Neural progenitor cell (in vitro differentiated cells): Measurements from ENCODE around the gene FAM177B.

Source experiments
- EZH2phosphoT487 ChIP-seq: fragments of 200-600 bp; sonication (generic); IDR thresholded peaks from 2 replicates; pipeline ENCODE4 v1.6.1; 2017; ENCODE audit warnings: antibody characterized with exemption
- TF ChIP-seq, protein P1 (sequence below): fragments of 200-600 bp; sonication (generic); IDR thresholded peaks from 2 replicates; pipeline ENCODE4 v1.5.1; 2017; ENCODE audit warnings: antibody characterized with exemption, mild to moderate bottlenecking

GRCh38 chr1:222702210-222702609 is 34.8 kb upstream of the FAM177B start:
- TF ChIP-seq EZH2phosphoT487, result no peak
- TF ChIP-seq, protein P1, sequence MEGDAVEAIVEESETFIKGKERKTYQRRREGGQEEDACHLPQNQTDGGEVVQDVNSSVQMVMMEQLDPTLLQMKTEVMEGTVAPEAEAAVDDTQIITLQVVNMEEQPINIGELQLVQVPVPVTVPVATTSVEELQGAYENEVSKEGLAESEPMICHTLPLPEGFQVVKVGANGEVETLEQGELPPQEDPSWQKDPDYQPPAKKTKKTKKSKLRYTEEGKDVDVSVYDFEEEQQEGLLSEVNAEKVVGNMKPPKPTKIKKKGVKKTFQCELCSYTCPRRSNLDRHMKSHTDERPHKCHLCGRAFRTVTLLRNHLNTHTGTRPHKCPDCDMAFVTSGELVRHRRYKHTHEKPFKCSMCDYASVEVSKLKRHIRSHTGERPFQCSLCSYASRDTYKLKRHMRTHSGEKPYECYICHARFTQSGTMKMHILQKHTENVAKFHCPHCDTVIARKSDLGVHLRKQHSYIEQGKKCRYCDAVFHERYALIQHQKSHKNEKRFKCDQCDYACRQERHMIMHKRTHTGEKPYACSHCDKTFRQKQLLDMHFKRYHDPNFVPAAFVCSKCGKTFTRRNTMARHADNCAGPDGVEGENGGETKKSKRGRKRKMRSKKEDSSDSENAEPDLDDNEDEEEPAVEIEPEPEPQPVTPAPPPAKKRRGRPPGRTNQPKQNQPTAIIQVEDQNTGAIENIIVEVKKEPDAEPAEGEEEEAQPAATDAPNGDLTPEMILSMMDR, result no peak
